OCI-LY1 (cell line): ENCODE measurements around the gene TLK1.

Experiments used
- CTCF ChIP-seq: fragments of 200-600 bp; sonication (generic), shearing (Covaris generic); IDR thresholded peaks from 2 replicates; pipeline ENCODE4 v1.5.1; 2017; ENCODE audit warnings: mild to moderate bottlenecking, antibody characterized with exemption, low read length, moderate library complexity, mixed read lengths
- EZH2 ChIP-seq: fragments of 200-600 bp; sonication (generic), shearing (Covaris generic); IDR thresholded peaks from 2 replicates; pipeline ENCODE4 v1.8.0; 2017; ENCODE audit warnings: borderline replicate concordance, mixed run types, mild to moderate bottlenecking, antibody characterized with exemption, low read length, moderate library complexity, mixed read lengths

- TF ChIP-seq CTCF = peak; percentile 73
- TF ChIP-seq EZH2 = no peak
Measured at GRCh38 chr2:171086352-171087290, 74.1 kb downstream of the TLK1 start.
